Trophoblast cell (in vitro differentiated cells and primary cell): ENCODE data around the gene MTX2.
"Not testable (repeated sequence)": the region's sequence is repeated elsewhere in the genome, so short reads cannot be mapped to it uniquely, and the experiment has no call there.

Experiments used
- DNase-seq, 2 donors: peaks; one replicate each; pipeline ENCODE4 v3.0.0-alpha.2; 2016
- H2AFZ ChIP-seq: 2 replicates; pipeline ENCODE4 v1.6.1; 2013; ENCODE audit warnings: low read length, moderate library complexity, mild to moderate bottlenecking; ENCODE audit not compliant: insufficient read depth, poor library complexity
- H2AK5ac ChIP-seq: 2 replicates; pipeline ENCODE4 v1.6.1; 2013; ENCODE audit warnings: mild to moderate bottlenecking, low read length
- H2BK120ac ChIP-seq: 2 replicates; pipeline ENCODE4 v1.6.1; 2013; ENCODE audit warnings: low read length, mild to moderate bottlenecking, moderate library complexity; ENCODE audit not compliant: insufficient read depth, poor library complexity
- H2BK12ac ChIP-seq: 2 replicates; pipeline ENCODE4 v1.6.1; 2013; ENCODE audit warnings: mild to moderate bottlenecking, low read length, moderate library complexity
- H2BK5ac ChIP-seq: 2 replicates; pipeline ENCODE4 v1.6.1; 2013; ENCODE audit warnings: low read length, low read depth, moderate library complexity, mild to moderate bottlenecking; ENCODE audit not compliant: poor library complexity
- H3K14ac ChIP-seq: 2 replicates; pipeline ENCODE4 v1.6.1; 2013; ENCODE audit warnings: mild to moderate bottlenecking, low read length
- H3K18ac ChIP-seq: 2 replicates; pipeline ENCODE4 v1.6.1; 2013; ENCODE audit warnings: mild to moderate bottlenecking, low read length
- H3K23ac ChIP-seq: 2 replicates; pipeline ENCODE4 v1.6.1; 2013; ENCODE audit warnings: low read length
- H3K27ac ChIP-seq: 2 replicates; pipeline ENCODE4 v1.5.1; 2013; ENCODE audit warnings: low read depth, mild to moderate bottlenecking, inconsistent platforms, low read length, moderate library complexity
- H3K27me3 ChIP-seq: 2 replicates; pipeline ENCODE4 v1.6.1; 2013; ENCODE audit warnings: inconsistent platforms, mild to moderate bottlenecking, low read length, moderate library complexity; ENCODE audit not compliant: insufficient read depth
- H3K36me3 ChIP-seq, 2 experiments: 1 replicate in 1 of 2; 2 replicates in 1 of 2; pipeline ENCODE4 v1.6.1; 2013; ENCODE audit warnings: low read length in 2 of 2, mild to moderate bottlenecking in 2 of 2, moderate library complexity in 1 of 2; ENCODE audit not compliant: insufficient read depth in 2 of 2, control insufficient read depth in 1 of 2
- H3K4ac ChIP-seq: 2 replicates; pipeline ENCODE4 v1.6.1; 2013; ENCODE audit warnings: low read depth, mild to moderate bottlenecking, low read length, moderate library complexity
- H3K4me1 ChIP-seq, 2 experiments: 1 replicate in 1 of 2; 2 replicates in 1 of 2; pipeline ENCODE4 v1.6.1; 2013; ENCODE audit warnings: low read length in 2 of 2, mild to moderate bottlenecking in 2 of 2, moderate library complexity in 1 of 2; ENCODE audit not compliant: insufficient read depth in 2 of 2, control insufficient read depth in 1 of 2
- H3K4me2 ChIP-seq: 2 replicates; pipeline ENCODE4 v1.6.1; 2013; ENCODE audit warnings: inconsistent platforms, mild to moderate bottlenecking, low read length, moderate library complexity
- H3K4me3 ChIP-seq: 2 replicates; pipeline ENCODE4 v1.5.1; 2013; ENCODE audit warnings: mild to moderate bottlenecking, low read depth, low read length, inconsistent platforms
- H3K79me1 ChIP-seq: one replicate; pipeline ENCODE4 v1.6.1; 2013; ENCODE audit warnings: low read length
- H3K79me2 ChIP-seq: 2 replicates; pipeline ENCODE4 v1.6.1; 2013; ENCODE audit warnings: low read length, mild to moderate bottlenecking; ENCODE audit not compliant: control insufficient read depth, insufficient read depth, poor library complexity
- H3K9ac ChIP-seq: 2 replicates; pipeline ENCODE4 v1.6.1; 2013; ENCODE audit warnings: mild to moderate bottlenecking, low read length
- H3K9me3 ChIP-seq: 2 replicates; pipeline ENCODE4 v1.6.1; 2013; ENCODE audit warnings: low read depth, mild to moderate bottlenecking, control low read depth, inconsistent platforms, low read length; ENCODE audit not compliant: insufficient read depth
- H4K12ac ChIP-seq: 2 replicates; pipeline ENCODE4 v1.6.1; 2013; ENCODE audit warnings: low read depth, mild to moderate bottlenecking, low read length, moderate library complexity
- H4K8ac ChIP-seq: 2 replicates; pipeline ENCODE4 v1.6.1; 2013; ENCODE audit warnings: low read depth, mild to moderate bottlenecking, low read length, moderate library complexity
- H4K91ac ChIP-seq: one replicate; pipeline ENCODE4 v1.6.1; 2013; ENCODE audit warnings: low read depth, mild to moderate bottlenecking, low read length, moderate library complexity
- WGBS: extraction: QIAGEN DNeasy Blood & Tissue Kit; methylation state at CpG from one replicate; pipeline ENCODE4 v1.1.7; 2013; ENCODE audit warnings: missing lambda C conversion rate; ENCODE audit not compliant: insufficient read length, insufficient coverage; ENCODE audit errors: extremely low coverage; 5-methylcytosine and 5-hydroxymethylcytosine counted together

MTX2 gene

GRCh38 chr2:176368349-176368748 is 99.1 kb downstream of the MTX2 start:
- Histone ChIP-seq H4K12ac (no peak overlapping the region), H2AFZ (no peak overlapping the region), H3K4ac (no peak overlapping the region), H3K9me3 (no peaks in the 10 kb centered on the region), H2BK5ac (no peak overlapping the region), H3K14ac (no peak overlapping the region), H3K79me2 (no peaks in the 10 kb centered on the region), H2BK120ac (no peak overlapping the region), H2BK12ac (no peak overlapping the region), H4K91ac (no peak overlapping the region), H3K27ac (no peak overlapping the region), H3K9ac (no peak overlapping the region), H3K18ac (no peak overlapping the region), H3K27me3 (no peaks in the 10 kb centered on the region), H3K4me1 (no peaks in the 10 kb centered on the region), H3K36me3 (no peaks in the 10 kb centered on the region), H2AK5ac (no peak overlapping the region), H3K79me1 (no peaks in the 10 kb centered on the region), H4K8ac (no peak overlapping the region), H3K4me3 (no peak overlapping the region), H3K23ac (no peak overlapping the region), H3K4me2 (no peak overlapping the region)
- no CpG with 5 or more reads among the region's 1 CpG for WGBS
- no peak for DNase-seq

- no peak overlapping the region for H4K91ac ChIP-seq
- WGBS: no CpG with 5 or more reads among the region's 13 CpGs
- no peak overlapping the region for H3K9ac ChIP-seq
- no peak overlapping the region for H3K18ac ChIP-seq
- H3K36me3 ChIP-seq: no peaks in the 10 kb centered on the region
- no peaks in the 10 kb centered on the region for H3K79me1 ChIP-seq
- H3K4me2 ChIP-seq: no peak overlapping the region
- H3K14ac ChIP-seq: no peak overlapping the region
- H2BK5ac ChIP-seq: no peak overlapping the region
- DNase-seq: no peak
- H2BK12ac ChIP-seq: no peak overlapping the region
- H3K27me3 ChIP-seq: no peaks in the 10 kb centered on the region
- no peaks in the 10 kb centered on the region for H3K4me1 ChIP-seq
- no peak overlapping the region for H3K23ac ChIP-seq
- H4K8ac ChIP-seq: no peak overlapping the region
- H3K9me3 ChIP-seq: no peaks in the 10 kb centered on the region
- H3K79me2 ChIP-seq: no peaks in the 10 kb centered on the region
- no peak overlapping the region for H3K4me3 ChIP-seq
- H2AK5ac ChIP-seq: no peak overlapping the region
- H3K27ac ChIP-seq: no peak overlapping the region
- no peak overlapping the region for H3K4ac ChIP-seq
- H2AFZ ChIP-seq: no peak overlapping the region
- no peak overlapping the region for H4K12ac ChIP-seq
- no peak overlapping the region for H2BK120ac ChIP-seq
Observed at GRCh38 chr2:176370467-176371171, 101.4 kb downstream of the MTX2 start.

- H2AK5ac ChIP-seq, H4K12ac ChIP-seq, H3K4me3 ChIP-seq, DNase-seq, H3K79me1 ChIP-seq, H3K9me3 ChIP-seq, H2BK5ac ChIP-seq, H2BK12ac ChIP-seq, H2BK120ac ChIP-seq, H3K14ac ChIP-seq, H3K4me2 ChIP-seq, H3K4ac ChIP-seq, H3K27me3 ChIP-seq, H3K9ac ChIP-seq, H3K36me3 ChIP-seq, H3K4me1 ChIP-seq, H3K79me2 ChIP-seq, H3K23ac ChIP-seq, H3K18ac ChIP-seq, H3K27ac ChIP-seq, H4K91ac ChIP-seq, H4K8ac ChIP-seq, H2AFZ ChIP-seq: not testable (repeated sequence)
- no CpG with 5 or more reads among the region's 1 CpG for WGBS
Observed at GRCh38 chr2:176373155-176373554, 103.9 kb downstream of the MTX2 start.

- H3K4me3 ChIP-seq: no peak overlapping the region
- H2BK120ac ChIP-seq: no peak overlapping the region
- H3K4me1 ChIP-seq: no peaks in the 10 kb centered on the region
- H3K27me3 ChIP-seq: no peaks in the 10 kb centered on the region
- no peak overlapping the region for H4K91ac ChIP-seq
- no peak overlapping the region for H2AFZ ChIP-seq
- WGBS: no CpG with 5 or more reads among the region's 1 CpG
- H2BK5ac ChIP-seq: no peak overlapping the region
- H3K79me1 ChIP-seq: no peaks in the 10 kb centered on the region
- H3K9me3 ChIP-seq: no peaks in the 10 kb centered on the region
- H3K9ac ChIP-seq: no peak overlapping the region
- no peak overlapping the region for H3K23ac ChIP-seq
- no peak overlapping the region for H3K27ac ChIP-seq
- no peak overlapping the region for H3K4ac ChIP-seq
- no peak overlapping the region for H4K8ac ChIP-seq
- no peak overlapping the region for H2AK5ac ChIP-seq
- DNase-seq: no peak
- no peak overlapping the region for H4K12ac ChIP-seq
- H3K36me3 ChIP-seq: no peaks in the 10 kb centered on the region
- no peak overlapping the region for H3K4me2 ChIP-seq
- H3K79me2 ChIP-seq: no peaks in the 10 kb centered on the region
- no peak overlapping the region for H2BK12ac ChIP-seq
- H3K14ac ChIP-seq: no peak overlapping the region
- H3K18ac ChIP-seq: no peak overlapping the region
Observed at GRCh38 chr2:176378323-176378722, 109.1 kb downstream of the MTX2 start.
